GM21529 (cell line): Measurements from ENCODE around the gene IPO13.

Source experiments
- ATAC-seq: cut with Tn5 transposase; IDR thresholded peaks from one replicate; pipeline ENCODE4 v1.9.1; 2021; ENCODE audit not compliant: unreplicated experiment

Gene IPO13

GRCh38 chr1:44002606-44003157 is 55.9 kb downstream of the IPO13 start:
- no peak for ATAC-seq

- ATAC-seq, result no peak
Observed at GRCh38 chr1:44008259-44008658, 61.5 kb downstream of the IPO13 start.

- ATAC-seq, result no peak
Observed at GRCh38 chr1:44010935-44011471, 64.3 kb downstream of the IPO13 start.

GRCh38 chr1:44012404-44012803 is 65.7 kb downstream of the IPO13 start:
- no peak for ATAC-seq

GRCh38 chr1:44012941-44013609 is 66.3 kb downstream of the IPO13 start:
- no peak for ATAC-seq

GRCh38 chr1:44013949-44014348 is 67.2 kb downstream of the IPO13 start:
- no peak for ATAC-seq

- no peak for ATAC-seq
Observed at GRCh38 chr1:44014365-44015104, 67.8 kb downstream of the IPO13 start.

- ATAC-seq, result no peak
Observed at GRCh38 chr1:44015206-44015605, 68.5 kb downstream of the IPO13 start.

- ATAC-seq, result no peak
Observed at GRCh38 chr1:44016041-44016889, 69.5 kb downstream of the IPO13 start.

- no peak for ATAC-seq
Observed at GRCh38 chr1:44016890-44017400, 70.2 kb downstream of the IPO13 start.
